ENCODE measurements around the gene BRD4. TPM values are rescaled to one million over a fixed set of nuclear protein-coding genes. Genes with fewer than 3 reads are reported as not detected.
A peak's percentile ranks its signal among the peaks of the same experiment; 100 is the strongest.
"Not testable (repeated sequence)": the region's sequence is repeated elsewhere in the genome, so short reads cannot be mapped to it uniquely, and the experiment has no call there.

BRD4 gene
- 35.7 TPM for polyA plus RNA-seq (ENCODE audit: insufficient read length)

DNA sequence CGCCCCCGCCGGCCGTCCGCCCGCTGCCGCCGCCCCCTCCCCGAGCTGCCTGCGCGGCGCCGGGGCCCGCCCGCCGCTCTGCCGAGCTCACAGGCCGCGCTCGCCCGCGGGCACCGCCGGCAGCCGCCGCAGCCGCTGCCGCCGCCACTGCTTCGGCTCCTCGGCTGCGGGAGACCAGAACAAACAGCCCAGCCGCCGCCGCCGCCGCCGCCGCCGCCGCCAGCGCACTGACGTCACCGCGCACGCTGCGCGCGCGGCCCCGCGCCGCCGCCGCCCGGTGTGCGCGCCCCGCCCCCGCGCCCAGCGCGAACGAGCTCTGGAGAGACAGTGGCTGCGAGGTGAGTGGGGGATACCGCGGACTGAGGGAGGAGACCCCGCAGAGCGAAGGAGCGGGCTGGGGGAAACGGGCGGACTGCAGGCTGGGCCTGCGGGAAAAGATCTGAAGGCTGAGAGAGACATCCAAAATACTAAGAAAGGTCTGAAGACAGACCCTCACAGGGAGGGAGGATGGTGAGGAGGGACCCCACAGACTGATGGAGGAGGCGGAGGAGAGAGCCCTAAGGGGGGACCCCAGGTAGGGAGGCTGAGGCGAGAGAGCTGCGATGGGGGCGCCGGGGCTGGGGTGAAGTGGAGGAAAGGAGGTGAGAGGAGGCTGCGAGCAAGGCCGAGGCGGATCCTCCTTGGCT, at the start of gene BRD4:
TSS of gene BRD4 (minus strand) at position 229 of the 686 bp plus-strand sequence. CDS start 59,440 bp downstream, outside the sequence.
- peak; percentile 47 for DNase-seq (ENCODE audit: low read depth)

DNA sequence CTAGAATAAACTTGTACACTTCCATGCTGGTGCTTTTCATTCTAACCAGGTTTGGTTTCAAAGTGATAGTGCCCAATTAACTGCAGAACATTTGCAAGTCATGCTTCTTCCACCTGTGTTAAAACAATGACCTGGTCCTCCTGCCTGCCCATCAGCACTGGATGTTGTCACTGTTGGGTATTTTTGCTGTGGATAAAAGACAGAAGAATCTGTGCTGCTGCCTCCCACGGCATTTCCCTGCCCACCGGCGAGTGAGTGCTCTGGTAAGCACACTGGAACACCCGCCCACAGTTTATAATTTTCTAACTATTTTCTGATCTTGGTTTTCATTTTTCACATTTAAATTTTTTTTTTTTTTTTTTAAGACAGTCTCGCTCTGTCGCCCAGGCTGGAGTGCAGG, 49.5 kb upstream of the BRD4 start:
- DNase-seq (ENCODE audit: low read depth) = no peak

DNA sequence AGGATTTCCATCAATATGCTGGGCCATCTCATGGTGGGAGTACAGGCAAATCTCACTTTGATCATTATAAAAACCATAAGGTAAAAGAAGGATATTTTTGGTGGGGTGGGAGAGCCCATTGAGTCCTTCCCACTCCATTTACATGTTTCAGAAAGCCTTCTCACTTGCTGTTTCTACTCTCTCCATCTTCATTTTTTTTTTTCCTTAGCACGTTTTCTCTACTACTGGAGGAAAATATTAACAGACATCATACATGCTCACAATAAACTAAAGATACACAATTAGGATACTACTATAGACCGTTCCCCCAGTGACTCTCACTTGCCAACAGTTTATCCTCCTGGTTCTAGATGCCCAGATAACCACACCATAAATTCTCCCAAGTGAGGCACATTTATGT, 49.1 kb upstream of the BRD4 start:
- DNase-seq (ENCODE audit: low read depth) = no peak

DNA sequence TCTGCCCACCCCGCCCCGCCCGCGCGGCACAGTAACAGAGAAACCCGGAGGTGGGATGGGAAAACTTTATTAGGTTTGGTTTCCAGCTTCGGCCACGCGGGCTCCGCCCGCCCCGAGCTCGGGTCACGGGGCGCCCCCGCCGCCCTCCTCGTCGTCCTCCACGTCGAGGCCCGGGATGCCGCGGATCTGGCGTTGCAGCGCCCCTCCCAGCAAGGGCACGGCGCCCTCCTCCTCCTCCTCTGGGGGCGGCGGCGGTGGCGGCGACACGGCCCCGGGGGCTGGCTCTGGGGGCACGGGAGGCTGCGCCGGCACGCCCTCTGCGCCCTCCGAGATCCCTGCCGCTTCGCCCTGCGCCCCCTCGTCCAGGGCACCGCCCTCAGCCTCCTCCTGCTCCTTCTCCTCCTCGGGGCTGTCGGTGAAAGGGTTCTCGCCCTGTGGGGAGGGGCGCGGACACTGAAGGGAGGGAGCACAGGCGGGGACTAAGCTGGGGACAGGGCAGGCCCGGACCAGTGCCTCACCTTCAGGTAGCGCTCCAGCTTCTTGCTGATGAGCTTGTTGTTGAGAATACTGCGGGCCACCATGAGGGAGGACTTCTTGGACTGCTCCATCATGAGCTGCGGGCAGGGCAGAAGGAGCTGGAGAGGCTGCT, 47.8 kb upstream of the BRD4 start:
- DNase-seq (ENCODE audit: low read depth) = no peak

DNA sequence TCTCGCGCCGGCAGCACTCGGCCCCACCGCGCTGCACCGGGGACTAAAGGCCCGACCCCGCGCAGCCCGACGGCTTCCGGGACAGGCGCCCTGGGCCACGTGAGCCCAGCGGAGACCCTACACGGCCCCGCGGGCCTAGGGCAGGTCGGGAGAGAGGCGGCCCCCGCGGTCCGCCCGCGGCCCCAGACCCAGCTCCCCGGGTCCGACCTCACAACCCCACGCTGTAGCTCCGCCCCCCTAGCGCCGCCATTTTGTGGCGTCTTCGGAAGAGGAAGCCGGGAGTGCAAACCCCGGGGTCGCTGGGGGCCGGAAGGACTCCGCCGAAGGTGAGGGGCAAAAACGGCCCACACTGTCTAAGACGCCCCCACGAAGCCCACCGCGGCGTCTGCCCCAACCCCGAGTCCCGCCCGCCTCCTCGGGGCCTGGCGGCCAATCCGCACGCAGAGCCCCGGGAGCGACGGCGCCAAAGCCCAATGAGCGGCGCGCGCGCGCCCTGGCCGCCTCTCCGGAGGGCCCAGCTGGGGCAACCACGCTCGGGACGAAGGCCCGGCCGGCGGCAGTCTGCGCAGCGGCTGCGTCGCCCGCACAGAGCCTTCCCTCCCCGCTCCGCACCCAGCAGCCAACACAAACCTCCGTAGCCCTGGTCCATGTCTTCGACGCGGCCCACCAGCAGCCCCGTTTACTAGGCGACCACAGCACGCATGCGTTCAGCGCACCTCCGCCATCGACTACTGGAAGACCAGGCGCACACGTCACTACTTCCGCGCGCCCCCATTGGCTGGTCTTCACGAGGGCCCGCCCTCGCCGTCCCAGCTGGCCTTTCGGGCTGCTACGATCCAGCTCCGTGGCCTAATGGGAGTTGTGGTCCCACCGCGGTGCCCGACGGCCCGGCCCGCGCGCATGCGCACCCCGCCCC, 47.0 kb upstream of the BRD4 start, which contains the start of gene AKAP8:
TSS of gene AKAP8 (minus strand) at position 705 of the 916 bp plus-strand sequence. CDS start at position 649, 56 bp downstream.
- peak; percentile 91 for DNase-seq (ENCODE audit: low read depth)

DNA sequence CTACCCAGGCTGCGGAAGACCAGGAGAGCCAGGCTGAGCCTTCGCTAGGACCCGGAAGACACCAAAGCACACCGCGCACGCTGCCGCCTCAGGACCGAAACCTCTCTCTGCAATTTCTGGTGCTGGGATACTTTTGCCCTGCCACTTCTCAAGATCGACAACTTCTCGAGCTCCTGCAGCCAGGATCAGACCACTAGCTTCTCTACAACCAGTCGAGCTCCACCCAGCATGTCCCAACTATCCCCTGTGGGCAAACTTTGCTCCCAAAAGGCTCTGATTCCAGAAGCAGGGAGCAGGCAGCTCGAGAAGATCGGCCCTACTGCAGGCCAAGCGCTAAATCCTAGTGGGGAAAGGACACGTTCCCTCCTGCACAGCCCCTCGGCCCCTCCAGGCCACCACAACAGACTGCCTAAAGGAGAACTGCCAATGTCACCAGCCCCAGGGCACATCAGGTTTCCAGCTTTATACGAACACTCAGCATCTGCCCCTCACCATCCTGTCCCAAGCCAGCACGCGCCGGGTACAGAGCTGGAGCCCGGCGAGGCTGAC, 46.3 kb upstream of the BRD4 start:
- no peak for DNase-seq (ENCODE audit: low read depth)

DNA sequence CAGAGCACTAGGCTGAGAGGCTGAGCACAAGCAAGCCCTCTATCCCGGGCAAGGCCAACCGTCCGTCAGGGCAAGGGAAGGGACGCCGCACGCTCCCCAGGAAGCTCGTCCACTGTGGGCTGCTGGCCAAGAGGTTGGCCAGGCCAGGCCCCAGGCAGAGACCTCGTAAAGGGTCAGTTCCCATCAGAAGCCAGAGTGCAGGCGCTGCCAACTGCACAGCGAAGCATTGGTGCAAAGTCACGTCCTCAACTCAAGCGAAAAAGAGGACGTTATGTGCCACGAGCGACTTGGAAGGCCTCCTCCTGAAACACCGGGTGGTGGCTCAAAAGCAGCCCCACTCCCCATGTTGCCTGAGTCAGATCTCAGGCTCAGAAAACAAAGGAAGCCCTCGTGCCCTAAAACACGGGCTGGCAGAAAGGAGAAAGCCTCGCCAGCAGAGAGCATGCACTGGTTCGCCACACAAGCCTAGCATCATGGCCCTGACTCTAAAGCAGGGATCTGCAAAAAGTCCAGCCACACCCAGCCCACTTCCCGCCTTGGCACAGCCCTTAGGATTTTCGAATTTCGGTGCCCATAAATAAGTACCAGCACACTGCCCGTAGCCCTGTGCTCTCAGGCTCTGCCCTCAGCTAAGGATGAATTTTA, 42.6 kb upstream of the BRD4 start:
- no peak for DNase-seq (ENCODE audit: low read depth)

DNA sequence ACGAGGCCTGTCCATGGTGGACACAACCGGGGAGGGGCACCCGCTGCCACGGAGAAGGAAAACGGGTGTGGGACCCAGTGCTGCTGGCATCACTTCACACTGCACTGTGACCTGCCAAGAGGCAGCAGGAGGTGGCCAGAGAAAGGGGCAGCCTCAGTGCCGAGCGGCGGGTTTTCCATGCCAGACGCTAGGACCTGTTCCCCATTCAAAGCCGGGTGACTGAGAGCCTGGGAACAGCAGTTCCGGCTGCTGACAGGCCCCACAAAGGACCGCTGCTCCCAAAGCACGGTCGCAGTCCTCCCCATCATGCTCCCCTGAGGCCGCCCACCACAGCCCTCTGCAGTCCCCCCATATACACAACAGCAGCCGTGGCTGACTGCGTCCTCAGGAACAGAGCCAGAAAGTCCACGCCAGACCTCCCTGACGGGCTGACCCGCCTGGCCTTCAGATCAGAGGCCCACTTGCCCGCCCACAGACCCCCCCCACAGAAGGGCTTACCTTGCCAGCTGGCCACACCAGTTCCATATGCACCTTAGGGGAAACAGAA, 41.8 kb upstream of the BRD4 start:
- no peak for DNase-seq (ENCODE audit: low read depth)

DNA sequence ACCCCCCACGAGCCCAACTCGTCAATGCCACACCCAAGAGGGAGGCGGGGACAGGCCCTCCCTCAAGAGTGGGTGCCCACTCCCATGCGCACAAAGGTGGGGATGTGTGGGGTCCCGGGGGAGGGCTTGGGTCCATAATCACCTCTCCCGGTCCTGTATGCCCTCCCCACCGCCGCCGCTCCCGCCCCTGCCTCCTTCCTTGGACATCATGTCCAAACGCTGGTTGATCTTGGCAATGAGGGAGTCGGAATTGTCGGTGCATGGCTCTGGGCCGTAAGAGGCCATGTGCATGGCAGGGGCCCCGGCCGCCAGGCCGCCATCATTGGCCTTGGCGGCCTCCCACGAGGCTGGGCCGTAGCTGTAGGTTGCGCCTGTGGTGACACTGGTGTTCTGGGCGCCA, 41.3 kb upstream of the BRD4 start:
- no peak for DNase-seq (ENCODE audit: low read depth)

DNA sequence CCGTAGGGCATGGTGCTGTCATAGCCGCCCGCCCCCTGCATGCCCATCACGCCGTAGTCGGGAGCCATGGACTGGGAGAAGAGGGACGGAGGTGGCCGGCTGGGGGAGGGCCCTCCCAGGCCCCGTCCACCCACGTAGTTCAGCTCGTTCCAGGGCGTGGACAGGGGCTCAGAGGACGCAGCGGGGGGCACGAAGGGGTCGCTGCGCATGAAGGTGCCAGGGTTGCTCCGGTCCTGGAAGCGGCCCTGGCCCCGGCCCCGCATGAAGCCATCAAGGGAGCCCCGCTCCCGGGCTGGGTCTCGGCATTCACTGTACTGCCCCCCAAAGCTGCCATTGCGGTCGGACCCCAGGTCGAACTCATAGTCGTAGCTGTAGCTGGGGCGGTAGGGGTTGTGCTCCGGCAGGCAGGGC, 40.6 kb upstream of the BRD4 start:
- DNase-seq (ENCODE audit: low read depth) = no peak

DNA sequence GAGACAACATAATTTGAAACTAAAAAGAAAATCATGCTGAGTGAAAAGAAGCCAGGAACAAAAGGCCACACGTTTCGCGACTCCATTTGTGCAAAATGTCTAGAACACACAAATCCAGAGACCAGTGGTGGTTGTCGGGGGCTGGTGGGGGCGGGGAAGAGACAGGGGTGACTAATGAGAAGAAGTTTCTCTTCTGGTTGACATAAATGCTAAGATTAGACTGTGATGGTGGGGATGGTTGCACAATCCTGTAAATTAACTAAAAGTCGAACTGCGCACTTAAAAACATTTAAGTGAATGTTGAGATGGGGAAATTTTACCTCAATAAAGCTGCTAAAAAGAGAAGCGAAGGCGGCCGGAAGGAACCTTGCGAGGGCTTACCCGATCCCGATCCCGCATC, 40.1 kb upstream of the BRD4 start:
- DNase-seq (ENCODE audit: low read depth) = no peak

DNA sequence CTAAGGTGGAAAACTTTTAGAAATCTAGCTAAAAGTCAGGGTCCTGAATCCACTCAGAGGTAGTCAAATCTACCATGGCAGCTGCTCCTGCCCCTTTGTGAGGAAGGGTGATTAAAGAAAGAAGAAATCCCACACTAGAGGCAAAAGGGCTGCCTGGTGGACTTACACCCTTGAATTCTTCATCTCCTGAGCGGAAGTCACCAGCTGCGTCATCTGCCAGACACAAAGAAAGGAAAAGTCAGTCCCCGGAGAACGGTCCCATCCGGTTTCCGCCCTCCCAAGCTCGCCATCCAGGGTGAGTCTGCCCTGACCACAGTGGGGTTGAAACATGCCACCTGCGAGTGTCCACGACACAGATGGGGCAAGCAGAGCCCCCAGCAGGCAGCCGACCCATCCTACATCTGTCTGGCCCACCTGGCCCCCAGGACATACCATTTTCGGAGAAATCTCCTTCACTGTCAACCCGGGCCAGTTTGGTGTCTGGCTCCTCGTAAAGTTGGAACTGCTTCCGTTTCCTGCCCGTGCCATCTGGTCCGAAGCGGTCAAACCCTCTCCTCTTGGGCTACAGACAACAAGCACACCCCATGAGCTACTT, 39.5 kb upstream of the BRD4 start:
- DNase-seq (ENCODE audit: low read depth) = no peak

DNA sequence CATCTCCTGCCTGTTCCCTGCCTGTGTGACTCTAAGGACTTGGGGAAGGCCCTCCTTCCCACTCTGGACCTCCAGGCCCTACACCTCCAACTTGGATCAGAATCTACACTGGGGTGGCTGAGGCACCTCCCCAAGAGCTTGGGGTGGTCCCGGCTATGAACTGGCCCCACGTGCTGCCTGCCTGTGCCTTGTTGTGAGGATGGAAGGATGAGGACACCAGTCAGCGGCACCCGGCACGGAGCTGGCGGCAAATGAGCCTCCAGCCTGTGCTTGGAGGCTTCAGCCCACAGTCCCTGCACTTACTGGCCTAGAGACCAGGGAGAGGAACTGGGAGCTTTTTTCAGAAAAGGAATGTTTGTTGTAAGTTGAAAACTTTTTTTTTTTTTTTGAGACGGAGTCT, 38.8 kb upstream of the BRD4 start:
- no peak for DNase-seq (ENCODE audit: low read depth)

DNA sequence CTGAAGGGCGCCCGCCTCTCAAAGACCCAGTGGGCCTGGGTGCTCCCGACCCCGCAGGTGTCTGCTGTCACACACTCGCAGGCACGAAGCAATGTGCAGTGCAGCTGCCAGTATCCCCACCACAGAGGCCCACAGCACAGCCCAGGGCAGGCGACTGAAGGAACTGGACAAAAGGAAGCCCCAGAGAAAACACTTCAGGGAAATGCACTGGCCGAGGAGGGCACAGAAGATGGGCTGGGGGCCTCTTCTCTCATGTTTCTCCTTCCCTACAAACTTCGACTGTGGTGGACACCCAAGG, 37.2 kb upstream of the BRD4 start:
- no peak for DNase-seq (ENCODE audit: low read depth)

DNA sequence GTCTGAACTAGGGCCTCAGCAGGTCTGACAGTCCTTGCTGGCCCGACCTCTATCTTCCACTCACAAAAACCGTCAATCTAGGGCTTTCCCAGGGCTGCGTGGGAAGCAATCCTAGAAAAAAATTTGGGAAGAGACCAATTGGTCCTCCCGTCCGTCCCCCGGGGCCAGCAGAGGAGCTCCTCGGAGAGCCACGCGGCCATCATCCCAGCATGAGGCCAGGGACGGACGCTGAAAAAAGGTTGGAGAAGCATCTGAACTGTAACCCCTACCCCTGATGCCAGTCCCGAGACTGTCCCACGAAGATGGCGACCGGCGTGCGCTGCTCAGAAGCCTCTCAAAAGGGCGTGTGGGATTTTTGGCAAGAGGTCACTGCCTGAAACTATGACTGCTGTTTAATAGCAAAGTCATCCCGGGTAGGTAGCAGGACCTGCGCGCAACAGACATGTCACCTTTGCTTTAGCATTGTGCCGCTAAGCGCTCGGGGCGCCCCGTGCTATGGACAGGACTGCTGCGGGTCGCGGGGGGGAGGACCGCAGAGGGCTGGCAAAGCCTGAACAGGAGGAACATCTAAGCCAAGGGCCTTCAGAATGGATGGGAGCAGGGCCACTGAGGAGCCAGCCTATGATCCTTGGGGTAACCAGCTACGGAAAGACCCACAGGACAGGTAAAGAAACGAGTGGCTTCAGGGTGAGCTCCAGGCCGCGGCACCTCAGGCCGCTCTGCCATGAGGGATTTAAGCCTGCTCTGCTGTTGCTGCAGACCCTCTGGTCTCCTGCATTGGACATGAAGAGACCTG, 36.7 kb upstream of the BRD4 start:
- DNase-seq (ENCODE audit: low read depth) = no peak

DNA sequence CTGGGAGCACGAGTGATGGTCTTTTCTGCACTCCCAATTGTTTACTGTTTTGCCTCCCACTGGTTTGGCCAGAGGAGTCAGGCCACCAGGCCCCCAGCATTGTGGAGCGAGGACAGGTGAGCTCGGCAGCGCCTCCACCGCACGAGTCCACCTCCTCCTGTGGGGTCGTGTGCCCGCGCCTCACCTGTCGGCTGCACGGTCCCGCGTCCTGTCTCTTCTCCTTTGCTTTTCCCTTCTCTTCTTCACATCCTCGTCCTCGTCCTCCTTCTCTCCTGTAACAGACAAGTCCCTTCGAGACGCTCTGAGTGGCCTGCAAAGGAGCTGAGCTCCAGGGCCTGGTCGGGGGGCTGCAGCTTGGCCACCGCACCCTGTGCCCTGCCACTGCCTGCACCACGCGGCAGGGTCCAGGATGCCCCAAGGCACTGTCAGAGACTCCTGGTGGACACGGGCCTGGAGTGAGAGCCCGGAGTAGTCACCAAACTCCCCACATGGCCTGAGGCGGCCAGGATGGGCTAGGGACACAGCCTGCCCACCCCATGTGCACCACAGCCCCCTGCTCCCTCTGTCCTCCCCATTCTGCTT, 35.8 kb upstream of the BRD4 start:
- DNase-seq (ENCODE audit: low read depth) = no peak

DNA sequence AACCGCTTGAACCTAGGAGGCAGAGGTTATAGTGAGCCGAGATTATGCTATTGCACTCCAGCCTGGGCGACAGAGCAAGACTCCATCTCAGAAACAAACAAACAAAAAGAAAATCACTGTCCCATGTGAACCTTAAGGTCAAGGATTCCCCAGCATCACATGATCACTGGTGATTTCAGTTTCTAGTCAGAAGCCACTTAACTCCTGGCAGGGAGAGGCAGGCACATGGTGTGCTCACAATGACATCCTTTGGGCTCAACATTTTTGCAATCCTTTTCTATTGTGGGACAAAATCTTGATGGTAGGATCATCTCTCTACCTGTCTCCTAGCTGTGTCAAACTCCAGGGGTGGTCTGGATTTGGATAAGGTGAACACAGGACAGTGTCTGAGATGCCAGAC, 35.1 kb upstream of the BRD4 start:
- DNase-seq (ENCODE audit: low read depth) = no peak

DNA sequence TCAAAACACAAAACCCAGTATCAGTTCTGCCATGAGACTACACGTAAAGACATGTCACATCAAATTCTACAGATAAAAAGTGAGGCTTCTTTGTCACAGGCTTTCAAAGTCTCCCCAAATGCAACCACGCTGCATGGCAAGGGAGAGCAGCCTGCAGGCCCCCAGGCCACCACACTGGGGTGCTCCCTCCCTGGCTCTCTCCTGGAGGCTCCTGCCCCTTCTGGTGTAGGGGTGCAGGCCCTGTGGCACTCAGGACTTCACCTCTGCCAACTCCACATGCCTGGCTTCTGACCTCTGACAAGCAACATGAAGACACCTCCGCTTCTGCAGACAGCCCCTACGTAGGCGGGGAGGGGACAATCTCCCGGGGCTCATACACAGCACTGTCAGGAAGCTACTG, 32.9 kb upstream of the BRD4 start:
- DNase-seq (ENCODE audit: low read depth) = no peak

DNA sequence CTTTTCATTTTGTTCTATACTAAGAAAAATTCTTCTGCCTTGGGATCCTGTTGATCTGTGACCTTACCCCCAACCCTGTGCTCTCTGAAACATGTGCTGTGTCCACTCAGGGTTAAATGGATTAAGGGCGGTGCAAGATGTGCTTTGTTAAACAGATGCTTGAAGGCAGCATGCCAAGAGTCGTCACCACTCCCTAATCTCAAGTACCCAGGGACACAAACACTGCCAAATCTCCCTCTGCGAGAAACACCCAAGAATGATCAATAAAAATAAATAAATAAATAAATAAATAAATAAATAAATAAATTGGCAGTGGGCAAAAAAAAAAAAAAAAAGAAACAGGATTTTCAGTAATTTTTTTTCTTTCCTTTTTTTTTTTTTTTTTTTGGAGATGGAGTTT, 31.5 kb upstream of the BRD4 start:
- not testable (repeated sequence) for DNase-seq (ENCODE audit: low read depth)

DNA sequence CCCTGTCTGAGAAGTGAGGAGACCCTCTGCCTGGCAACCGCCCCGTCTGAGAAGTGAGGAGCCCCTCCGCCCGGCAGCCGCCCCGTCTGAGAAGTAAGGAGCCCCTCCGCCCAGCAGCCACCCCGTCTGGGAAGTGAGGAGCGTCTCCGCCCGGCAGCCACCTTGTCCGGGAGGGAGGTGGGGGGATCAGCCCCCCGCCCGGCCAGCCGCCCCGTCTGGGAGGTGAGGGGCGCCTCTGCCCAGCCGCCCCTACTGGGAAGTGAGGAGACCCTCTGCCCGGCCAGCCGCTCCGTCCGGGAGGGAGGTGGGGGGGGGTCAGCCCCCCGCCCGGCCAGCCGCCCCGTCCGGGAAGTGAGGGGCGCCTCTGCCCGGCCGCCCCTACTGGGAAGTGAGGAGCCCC, 30.7 kb upstream of the BRD4 start:
- DNase-seq (ENCODE audit: low read depth) = not testable (repeated sequence)
